ENCODE measurements around the gene P4HB.

The P4HB gene

GRCh38 chr17:81823820-81824550 lies 36.4 kb downstream of the P4HB start:
- TF ChIP-seq CTCF (conservative IDR thresholded peaks at IDR 0.05; ENCODE audit: low read length) = no peak
- no peak for DNase-seq (ENCODE audit: low read depth)
- H3K4me3 ChIP-seq (ENCODE audit: low read length) = no peak overlapping the region

- no peak overlapping the region for H3K4me3 ChIP-seq (ENCODE audit: low read length)
- DNase-seq (ENCODE audit: low read depth) = no peak
- TF ChIP-seq CTCF (conservative IDR thresholded peaks at IDR 0.05; ENCODE audit: low read length) = no peak
Observed at GRCh38 chr17:81822996-81823819, 37.1 kb downstream of the P4HB start.

GRCh38 chr17:81822312-81822637 lies 38.1 kb downstream of the P4HB start:
- no peak for DNase-seq (ENCODE audit: low read depth)
- H3K4me3 ChIP-seq (ENCODE audit: low read length) = no peak overlapping the region
- no peak for TF ChIP-seq CTCF (conservative IDR thresholded peaks at IDR 0.05; ENCODE audit: low read length)

- H3K4me3 ChIP-seq (ENCODE audit: low read length) = no peak overlapping the region
- peak; percentile 65 for TF ChIP-seq CTCF (conservative IDR thresholded peaks at IDR 0.05; ENCODE audit: low read length)
- peak; percentile 73 for DNase-seq (ENCODE audit: low read depth)
Observed at GRCh38 chr17:81821603-81822311, 38.6 kb downstream of the P4HB start.

GRCh38 chr17:81821147-81821546 lies 39.2 kb downstream of the P4HB start:
- DNase-seq (ENCODE audit: low read depth) = no peak
- TF ChIP-seq CTCF (conservative IDR thresholded peaks at IDR 0.05; ENCODE audit: low read length) = no peak
- H3K4me3 ChIP-seq (ENCODE audit: low read length) = no peak overlapping the region

- DNase-seq (ENCODE audit: low read depth) = no peak
- H3K4me3 ChIP-seq (ENCODE audit: low read length) = no peak overlapping the region
- TF ChIP-seq CTCF (conservative IDR thresholded peaks at IDR 0.05; ENCODE audit: low read length) = no peak
Observed at GRCh38 chr17:81819708-81820107, 40.6 kb downstream of the P4HB start.

All from AG10803 (cell line).